HepG2 (cell line): ENCODE measurements around the gene CLDN9. TPM values are rescaled to one million over a fixed set of nuclear protein-coding genes. Genes with fewer than 3 reads are reported as not detected.

ENCODE experiments used
- AHDC1 ChIP-seq: sonication (generic); formaldehyde crosslinking; IDR thresholded peaks from 2 replicates; pipeline ENCODE4 v1.5.1; 2020; ENCODE audit warnings: mild to moderate bottlenecking, missing genetic modification reagents, borderline replicate concordance
- CBX1 ChIP-seq: IDR thresholded peaks from one replicate; pipeline ENCODE4 v1.6.1; 2016; ENCODE audit warnings: antibody characterized with exemption, low read depth
- DPF2 ChIP-seq: sonication (generic); formaldehyde crosslinking; IDR thresholded peaks from 2 replicates; pipeline ENCODE4 v1.4.0; 2020; ENCODE audit warnings: mild to moderate bottlenecking, low read depth, missing genetic modification reagents, borderline replicate concordance
- GATAD1 ChIP-seq: IDR thresholded peaks from 2 replicates; pipeline ENCODE4 v1.6.1; 2016; ENCODE audit warnings: missing genetic modification reagents, missing compliant biosample characterization
- NFYC ChIP-seq: IDR thresholded peaks from 2 replicates; pipeline ENCODE4 v1.6.1; 2016; ENCODE audit warnings: missing genetic modification reagents, missing compliant biosample characterization
- PBX3 ChIP-seq: sonication (generic); formaldehyde crosslinking; IDR thresholded peaks from 2 replicates; pipeline ENCODE4 v1.8.1; 2023; ENCODE audit warnings: missing genetic modification reagents, inconsistent platforms, borderline replicate concordance
- RBAK ChIP-seq: sonication (generic); formaldehyde crosslinking; IDR thresholded peaks from 2 replicates; pipeline ENCODE4 v1.5.1; 2020; ENCODE audit warnings: mild to moderate bottlenecking, missing genetic modification reagents
- RFXAP ChIP-seq: sonication (generic); formaldehyde crosslinking; IDR thresholded peaks from 2 replicates; pipeline ENCODE4 v1.4.0; 2020; ENCODE audit warnings: missing genetic modification reagents, borderline replicate concordance
- SETDB1 ChIP-seq: sonication (generic); formaldehyde crosslinking; IDR thresholded peaks from 2 replicates; pipeline ENCODE4 v1.5.1; 2020; ENCODE audit warnings: missing genetic modification reagents, mild to moderate bottlenecking, borderline replicate concordance
- TARDBP ChIP-seq: sonication (generic); formaldehyde crosslinking; IDR thresholded peaks from 2 replicates; pipeline ENCODE4 v1.8.0; 2022; ENCODE audit warnings: mild to moderate bottlenecking, missing genetic modification reagents
- TFAP4 ChIP-seq: sonication (generic); IDR thresholded peaks from 2 replicates; pipeline ENCODE4 v1.6.1; 2016; ENCODE audit warnings: low read depth, borderline replicate concordance
- ZBTB43 ChIP-seq: sonication (generic); formaldehyde crosslinking; conservative IDR thresholded peaks from 2 replicates; pipeline ENCODE4 v1.4.0; 2020; ENCODE audit warnings: missing genetic modification reagents
- ZGPAT ChIP-seq: IDR thresholded peaks from 2 replicates; pipeline ENCODE4 v1.6.1; 2016; ENCODE audit warnings: mild to moderate bottlenecking
- ZNF251 ChIP-seq: sonication (generic); formaldehyde crosslinking; IDR thresholded peaks from 2 replicates; pipeline ENCODE4 v1.9.0; 2021; ENCODE audit warnings: mild to moderate bottlenecking, missing genetic modification reagents
- ZNF260 ChIP-seq: sonication (generic); formaldehyde crosslinking; IDR thresholded peaks from 2 replicates; pipeline ENCODE4 v1.4.0; 2020; ENCODE audit warnings: missing genetic modification reagents, low read depth, mild to moderate bottlenecking, borderline replicate concordance
- ZNF605 ChIP-seq: sonication (generic); formaldehyde crosslinking; IDR thresholded peaks from 2 replicates; pipeline ENCODE4 v1.8.0; 2022; ENCODE audit warnings: mild to moderate bottlenecking, missing genetic modification reagents
- polyA plus RNA-seq, 8 experiments: library from polyadenylated mRNA; depleted of rRNA in 3 of 8; stranded (reverse) in 7 of 8; unstranded in 1 of 8; fragments of >200 nt; fragmentation: Illumina TruSeq in 4 of 8; extraction: Trizol in 4 of 8; gene quantifications; 2 replicates each; pipeline versions ENCODE4 v1.2.1 to v1.2.3, GENCODE V29; 2011 to 2016; ENCODE audit warnings: low read depth in 4 of 8, missing spikeins in 1 of 8, mixed read lengths in 1 of 8; ENCODE audit not compliant: insufficient read depth in 1 of 8
- total RNA-seq, 5 experiments: library from RNA; depleted of rRNA; stranded (reverse); fragments of >200 nt; fragmentation: Illumina TruSeq; extraction: Trizol; gene quantifications; 2 replicates each; pipeline ENCODE4 v1.2.3, GENCODE V29; 2016; ENCODE audit warnings: low read depth in 1 of 5

Gene CLDN9
- total and polyA plus RNA-seq, 2 of the 13 experiments (the other 11 are each of a cell fraction or from before 2014, with no cell fraction given): 0.15 to 0.26 TPM

- peak; percentile 94 for TF ChIP-seq ZGPAT (CRISPR knock-in tag)
- TF ChIP-seq AHDC1: no peak
- TF ChIP-seq RFXAP (CRISPR knock-in tag): 0 out of 2 replicates have a peak, but pooled peaks have one; percentile 0
- no peak for TF ChIP-seq PBX3
- TF ChIP-seq TARDBP (CRISPR knock-in tag): peak; percentile 97
- TF ChIP-seq DPF2 (CRISPR knock-in tag): no peak
- TF ChIP-seq TFAP4: peak; percentile 85; the same call in 1 of the 2 replicates
- TF ChIP-seq SETDB1 (CRISPR knock-in tag): no peak
- peak; percentile 60 for TF ChIP-seq NFYC (CRISPR knock-in tag)
- no peak for TF ChIP-seq ZNF251
- TF ChIP-seq ZNF260 (CRISPR knock-in tag): no peak
- TF ChIP-seq ZNF605 (CRISPR knock-in tag): no peak
- TF ChIP-seq CBX1: peak; percentile 49
- peak; percentile 87 for TF ChIP-seq GATAD1 (CRISPR knock-in tag)
- no peak for TF ChIP-seq RBAK (CRISPR knock-in tag)
- TF ChIP-seq ZBTB43 (CRISPR knock-in tag): no peak
Observed at GRCh38 chr16:3023669-3024478, 11.2 kb downstream of the CLDN9 start, which contains the start of the genes HCFC1R1 and THOC6 (continued).
